B cell (primary cell): Measurements from ENCODE around the gene SERPINI1. TPM values are rescaled to one million over a fixed set of nuclear protein-coding genes. Genes with fewer than 3 reads are reported as not detected.

Source experiments
- ATAC-seq: fragments of 200-7000 bp; cut with Tn5 transposase; one replicate; pipeline ENCODE4 v1.10.0; 2021; ENCODE audit warnings: low read depth, mild to moderate bottlenecking, moderate number of reproducible peaks, moderate library complexity
- CTCF ChIA-PET: fragments of 350-600 bp; sonication (Branson Sonifier 250); formaldehyde crosslinking; loops from one replicate; lab custom pipeline; 2021; ENCODE audit warnings: antibody characterized with exemption, inconsistent platforms; lab: Charles Lee
- POLR2A ChIA-PET: fragments of 350-600 bp; sonication (Branson Sonifier 250); formaldehyde crosslinking; loops from one replicate; lab custom pipeline; 2021; ENCODE audit warnings: antibody characterized with exemption; lab: Charles Lee
- DNase-seq: peaks from one replicate; pipeline ENCODE4 v3.0.0; 2013
- H2AFZ ChIP-seq: 2 replicates; pipeline ENCODE4 v1.6.1; 2012; ENCODE audit warnings: mild to moderate bottlenecking, low read depth, low read length; ENCODE audit not compliant: insufficient read depth, poor library complexity, severe bottlenecking
- H3K27ac ChIP-seq, 2 donors: 1 replicate in 1 of 2; 2 replicates in 1 of 2; pipeline ENCODE4 v1.5.1; 2012 to 2013; ENCODE audit warnings: low read length in 2 of 2, mild to moderate bottlenecking in 2 of 2, moderate library complexity in 1 of 2
- H3K27me3 ChIP-seq, 4 experiments: fragments of 200-600 bp in 1 of 4; sonication (generic) in 1 of 4; replicated peaks in 1 of 4; 1 replicate in 2 of 4; 2 replicates in 2 of 4; pipeline versions ENCODE4 v1.6.1 to v1.7.0; 2013 to 2016; ENCODE audit warnings: low read length in 3 of 4, mild to moderate bottlenecking in 2 of 4, mixed read lengths in 1 of 4, moderate library complexity in 1 of 4; ENCODE audit not compliant: insufficient read depth in 4 of 4, control insufficient read depth in 3 of 4; ENCODE audit errors: control extremely low read depth in 1 of 4
- H3K36me3 ChIP-seq, 2 experiments: replicated peaks in 1 of 2; 1 replicate in 1 of 2; 2 replicates in 1 of 2; pipeline versions ENCODE4 v1.6.1 to v1.7.1; 2013; ENCODE audit warnings: low read length in 1 of 2; ENCODE audit not compliant: insufficient read depth in 2 of 2, control insufficient read depth in 1 of 2; ENCODE audit errors: control extremely low read depth in 1 of 2, extremely low read depth in 1 of 2
- H3K4me1 ChIP-seq, 2 donors: fragments of 200-600 bp in 1 of 2; sonication (generic) in 1 of 2; 1 replicate in 1 of 2; 2 replicates in 1 of 2; pipeline versions ENCODE4 v1.5.1 to v1.6.1; 2013 to 2017; ENCODE audit warnings: low read length in 2 of 2; ENCODE audit not compliant: control insufficient read depth in 2 of 2, insufficient read depth in 2 of 2
- H3K4me2 ChIP-seq: replicated peaks from 2 replicates; pipeline ENCODE3; 2012; ENCODE audit warnings: mild to moderate bottlenecking, low read depth, low read length; ENCODE audit not compliant: poor library complexity, severe bottlenecking
- H3K4me3 ChIP-seq, 5 experiments: fragments of 200-600 bp in 1 of 5; sonication (generic) in 1 of 5; 1 replicate in 3 of 5; 2 replicates in 2 of 5; pipeline versions ENCODE4 v1.5.1 to v1.7.0; 2011 to 2016; ENCODE audit warnings: low read length in 4 of 5, mild to moderate bottlenecking in 4 of 5, low read depth in 2 of 5, control low read depth in 1 of 5, moderate library complexity in 1 of 5; ENCODE audit not compliant: insufficient read depth in 1 of 5; ENCODE audit errors: control extremely low read depth in 1 of 5, extremely low read depth in 1 of 5
- H3K79me2 ChIP-seq: fragments of 200-600 bp; sonication (generic); one replicate; pipeline ENCODE4 v1.6.0; 2016; ENCODE audit warnings: low read length; ENCODE audit not compliant: control insufficient read depth, insufficient read depth
- H3K9ac ChIP-seq: fragments of 200-600 bp; sonication (generic); 2 replicates; pipeline ENCODE4 v1.6.1; 2017; ENCODE audit warnings: mild to moderate bottlenecking, low read length, moderate library complexity
- H3K9me3 ChIP-seq, 3 donors: one replicate each; pipeline versions ENCODE4 v1.6.1 to v1.7.1; 2013; ENCODE audit warnings: low read length in 2 of 3; ENCODE audit not compliant: control insufficient read depth in 2 of 3, insufficient read depth in 1 of 3; ENCODE audit errors: control extremely low read depth in 1 of 3
- H4K20me1 ChIP-seq: 2 replicates; pipeline ENCODE4 v1.6.0; 2012; ENCODE audit warnings: mild to moderate bottlenecking, low read length; ENCODE audit not compliant: insufficient read depth, control insufficient read depth, poor library complexity, severe bottlenecking
- H3K27ac Mint-ChIP-seq: one replicate; pipeline ENCODE4 v1.8.0; 2021; ENCODE audit warnings: mixed read lengths
- H3K27me3 Mint-ChIP-seq: one replicate; pipeline ENCODE4 v1.8.0; 2021; ENCODE audit warnings: mixed read lengths
- H3K4me1 Mint-ChIP-seq: one replicate; pipeline ENCODE4 v1.8.0; 2021; ENCODE audit warnings: mixed read lengths
- H3K4me3 Mint-ChIP-seq: one replicate; pipeline ENCODE4 v1.8.0; 2021; ENCODE audit warnings: mixed read lengths
- H3K9me3 Mint-ChIP-seq: one replicate; pipeline ENCODE4 v1.8.0; 2022; ENCODE audit warnings: mixed read lengths; ENCODE audit not compliant: insufficient read depth
- CTCF ChIP-seq: fragments of 200-600 bp; IDR thresholded peaks from one replicate; pipeline ENCODE4 v1.8.0; 2022; ENCODE audit warnings: antibody characterized with exemption, mild to moderate bottlenecking
- EZH2 ChIP-seq: IDR thresholded peaks from 2 replicates; pipeline ENCODE4 v1.6.1; 2012; ENCODE audit warnings: borderline replicate concordance, low read depth, mild to moderate bottlenecking, moderate library complexity, low read length; ENCODE audit not compliant: insufficient read depth, poor library complexity, severe bottlenecking
- WGBS: methylation state at CpG from one replicate; pipeline ENCODE4 v1.1.5; 2013; ENCODE audit warnings: missing lambda C conversion rate; ENCODE audit not compliant: insufficient coverage; 5-methylcytosine and 5-hydroxymethylcytosine counted together
- intact Hi-C: fragments of 100-400 bp; cut with micrococcal nuclease; formaldehyde crosslinking; loops from one replicate; pipeline ENCODE4 v1.10.0; 2022
- polyA plus RNA-seq: library from polyadenylated mRNA; depleted of rRNA; stranded (reverse); fragments of >200 nt; gene quantifications from 2 replicates; pipeline ENCODE4 v1.2.3, GENCODE V29; 2012
- total RNA-seq, 2 donors: library from RNA; stranded (reverse); fragments of 120-200 nt in 1 of 2; gene quantifications; 1 replicate in 1 of 2; 2 replicates in 1 of 2; pipeline versions ENCODE4 v1.2.3 to v1.2.4, GENCODE V29; 2013 to 2022

The SERPINI1 gene
- total and polyA plus RNA-seq, 2 donors (not counting 1 experiment from before 2014, with no cell fraction given) = 6.8 to 7.0 TPM

GRCh38 chr3:167777356-167777755 is 41.8 kb downstream of the SERPINI1 start:
- 100% methylated on average over 1 of the region's 1 CpG for WGBS
- peaks cover 11% of the 10 kb centered on the region for H3K79me2 ChIP-seq
- Mint-ChIP-seq H3K9me3 (peaks cover 2% of the 10 kb centered on the region), H3K4me3 (no peak overlapping the region), H3K4me1 (peaks cover 23% of the 10 kb centered on the region), H3K27me3 (no peaks in the 10 kb centered on the region), H3K27ac (no peak overlapping the region)
- H3K27ac ChIP-seq = no peak overlapping the region
- H3K9ac ChIP-seq = no peak overlapping the region
- TF ChIP-seq EZH2 (no peak), CTCF (no peak)
- H3K4me1 ChIP-seq = peaks cover 11 to 24% of the 10 kb centered on the region in 2 donors
- H3K9me3 ChIP-seq = peaks cover 0 to 6% (median 4%) of the 10 kb centered on the region in 3 donors
- no peak overlapping the region for H3K4me3 ChIP-seq
- intact Hi-C loops = no loop called here
- no peak overlapping the region for H2AFZ ChIP-seq
- CTCF ChIA-PET = no interaction called here
- no peak for DNase-seq
- ATAC-seq = no peak
- POLR2A ChIA-PET = no interaction called here
- H3K36me3 ChIP-seq = no peaks in the 10 kb centered on the region
- no peaks in the 10 kb centered on the region for H4K20me1 ChIP-seq
- no peaks in the 10 kb centered on the region for H3K27me3 ChIP-seq
- H3K4me2 ChIP-seq = no peak overlapping the region

- Histone ChIP-seq H3K4me1 (peaks cover 0 to 3% of the 10 kb centered on the region in 2 donors), H3K4me3 (no peak overlapping the region), H3K79me2 (peaks cover 7% of the 10 kb centered on the region), H3K9ac (no peak overlapping the region), H3K36me3 (no peaks in the 10 kb centered on the region), H3K9me3 (peaks cover 0 to 6% (median 4%) of the 10 kb centered on the region in 3 donors), H2AFZ (no peak overlapping the region), H3K4me2 (no peak overlapping the region), H3K27me3 (no peaks in the 10 kb centered on the region), H4K20me1 (no peaks in the 10 kb centered on the region), H3K27ac (no peak overlapping the region)
- Mint-ChIP-seq H3K4me1 (peaks cover 3% of the 10 kb centered on the region), H3K4me3 (no peak overlapping the region), H3K9me3 (peaks cover 2% of the 10 kb centered on the region), H3K27me3 (no peaks in the 10 kb centered on the region), H3K27ac (no peak overlapping the region)
- intact Hi-C loops = no loop called here
- ATAC-seq = no peak
- WGBS = no CpG with 5 or more reads among the region's 2 CpGs
- no peak for DNase-seq
- CTCF ChIA-PET = no interaction called here
- POLR2A ChIA-PET = no interaction called here
- no peak for TF ChIP-seq CTCF
- TF ChIP-seq EZH2 = no peak
These were observed 44.8 kb downstream of the SERPINI1 start for GRCh38 chr3:167780214-167780883.
